Naive thymus-derived CD8-positive, alpha-beta T cell (primary cell): ENCODE measurements around the gene EID1. TPM values are rescaled to one million over a fixed set of nuclear protein-coding genes. Genes with fewer than 3 reads are reported as not detected.

Source experiments
- ATAC-seq, 2 donors: fragments of 150-1000 bp; cut with Tn5 transposase in 1 of 2; sonication (Bioruptor Pico), chemical (Tn5 transposase) in 1 of 2; 1 replicate in 1 of 2; 2 replicates in 1 of 2; pipeline ENCODE4 v1.10.0; 2021; ENCODE audit warnings: mild to moderate bottlenecking in 2 of 2, moderate library complexity in 2 of 2
- POLR2A ChIA-PET: fragments of 350-600 bp; sonication (Branson Sonifier 250); formaldehyde crosslinking; loops from one replicate; lab custom pipeline; 2021; ENCODE audit warnings: antibody characterized with exemption; lab: Charles Lee
- DNase-seq, 10 donors: peaks; one replicate each; pipeline versions ENCODE4 v3.0.0 to v3.0.0-alpha.2; 2020 to 2022
- H3K27ac Mint-ChIP-seq, 10 donors: one replicate each; pipeline ENCODE4 v1.8.0; 2020 to 2022; ENCODE audit warnings: mild to moderate bottlenecking in 10 of 10, mixed read lengths in 10 of 10, moderate library complexity in 4 of 10, inconsistent platforms in 1 of 10
- H3K27me3 Mint-ChIP-seq, 5 donors: one replicate each; pipeline ENCODE4 v1.8.0; 2021 to 2022; ENCODE audit warnings: mixed read lengths in 5 of 5
- H3K36me3 Mint-ChIP-seq, 3 donors: one replicate each; pipeline ENCODE4 v1.8.0; 2020 to 2022; ENCODE audit warnings: mixed read lengths in 3 of 3, mild to moderate bottlenecking in 2 of 3, inconsistent platforms in 1 of 3
- H3K4me1 Mint-ChIP-seq, 4 donors: one replicate each; pipeline ENCODE4 v1.8.0; 2021 to 2022; ENCODE audit warnings: mixed read lengths in 4 of 4
- H3K4me3 Mint-ChIP-seq, 10 donors: one replicate each; pipeline ENCODE4 v1.8.0; 2020 to 2022; ENCODE audit warnings: mild to moderate bottlenecking in 10 of 10, mixed read lengths in 10 of 10, moderate library complexity in 6 of 10, inconsistent platforms in 1 of 10
- H3K9me3 Mint-ChIP-seq, 9 donors: one replicate each; pipeline ENCODE4 v1.8.0; 2020 to 2022; ENCODE audit warnings: mixed read lengths in 9 of 9, mild to moderate bottlenecking in 3 of 9, inconsistent platforms in 1 of 9, moderate library complexity in 1 of 9
- polyA plus RNA-seq, 3 donors: library from polyadenylated mRNA; unstranded; fragments of 300-500 nt; fragmentation: Illumina TruSeq; gene quantifications; one replicate each; pipeline ENCODE4 v1.2.3, GENCODE V29; 2021
- total RNA-seq, 8 experiments: library from RNA in 2 of 8; stranded (reverse) in 2 of 8; gene quantifications; one replicate each; pipeline ENCODE4 v1.2.3 and lab custom pipeline; 2021 to 2026

EID1 gene
- total and polyA plus RNA-seq, 5 experiments from 2014 or later, result 56.6 to 172 (median 117) TPM

DNA sequence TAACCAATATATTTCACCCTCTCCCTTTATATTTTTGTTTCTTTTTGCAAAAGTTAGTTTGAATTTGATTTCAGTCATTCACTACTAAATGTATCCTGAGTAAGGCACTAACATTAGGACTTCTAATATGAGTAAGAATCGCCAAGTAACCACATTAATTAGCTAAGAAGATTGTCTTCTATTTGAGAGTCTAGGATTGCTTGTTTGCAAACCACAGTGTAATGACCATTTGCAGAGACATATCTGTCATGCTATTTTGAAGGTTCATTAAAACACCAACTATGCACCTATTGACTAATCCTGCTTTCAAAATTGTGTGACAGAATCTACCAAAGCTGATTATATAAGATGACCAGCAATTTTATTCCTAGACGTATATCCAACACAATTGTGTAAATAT, 5.3 kb upstream of the EID1 start:
- POLR2A ChIA-PET, result no interaction called here
- Mint-ChIP-seq H3K9me3 (peaks cover 0 to 5% (median 2%) of the 10 kb centered on the region in 9 donors), H3K4me1 (peaks cover 1 to 5% (median 3%) of the 10 kb centered on the region in 4 donors), H3K27ac (no peak overlapping the region), H3K27me3 (peaks cover 13 to 61% (median 30%) of the 10 kb centered on the region in 5 donors), H3K36me3 (peaks cover 0 to 6% (median 0%) of the 10 kb centered on the region in 3 donors), H3K4me3 (no peak overlapping the region)
- no peak for DNase-seq
- ATAC-seq, result no peak

DNA sequence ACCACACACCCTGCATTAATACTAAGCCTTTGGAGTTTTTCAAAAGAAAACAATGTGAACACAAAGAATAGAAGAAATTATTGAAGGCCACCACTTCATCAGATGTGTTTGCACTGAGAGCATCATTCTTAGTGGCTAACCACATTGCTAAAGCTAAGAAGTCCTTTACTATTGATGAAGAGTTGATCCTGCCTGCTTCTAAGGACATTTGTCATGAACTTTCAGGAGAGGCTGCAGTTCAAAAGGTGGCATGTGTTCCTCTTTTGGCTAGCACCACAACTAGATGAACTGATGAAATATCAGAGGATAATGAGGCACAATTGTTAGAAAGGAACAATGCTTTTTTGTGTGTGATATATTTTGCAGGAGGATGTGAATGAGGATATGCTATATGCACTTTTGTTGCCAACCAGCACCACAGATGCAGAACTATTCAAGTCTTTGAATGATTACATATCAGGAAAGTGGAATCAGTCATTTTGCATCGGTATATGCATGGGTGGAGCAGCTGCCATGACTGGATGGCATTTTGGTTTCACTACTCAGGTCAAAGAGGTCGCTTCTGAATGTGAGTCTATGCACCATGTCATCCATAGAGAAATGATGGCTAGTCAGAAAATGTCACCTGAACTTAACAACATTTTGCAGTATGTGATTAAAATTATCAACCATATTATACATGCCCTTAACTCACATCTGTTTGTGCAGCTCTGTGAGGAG, 2.5 kb upstream of the EID1 start:
- DNase-seq (no peak), ATAC-seq (no peak)
- Mint-ChIP-seq H3K27me3 (peaks cover 13 to 41% (median 28%) of the 10 kb centered on the region in 5 donors), H3K4me1 (peaks cover 10 to 31% (median 19%) of the 10 kb centered on the region in 4 donors), H3K9me3 (peaks cover 0 to 29% (median 15%) of the 10 kb centered on the region in 9 donors), H3K36me3 (peaks cover 8 to 21% (median 19%) of the 10 kb centered on the region in 3 donors), H3K27ac (no peak overlapping the region), H3K4me3 (peak overlapping the region in 2 of 10 donors; percentile 19 to 40)
- POLR2A ChIA-PET, result no interaction called here

DNA sequence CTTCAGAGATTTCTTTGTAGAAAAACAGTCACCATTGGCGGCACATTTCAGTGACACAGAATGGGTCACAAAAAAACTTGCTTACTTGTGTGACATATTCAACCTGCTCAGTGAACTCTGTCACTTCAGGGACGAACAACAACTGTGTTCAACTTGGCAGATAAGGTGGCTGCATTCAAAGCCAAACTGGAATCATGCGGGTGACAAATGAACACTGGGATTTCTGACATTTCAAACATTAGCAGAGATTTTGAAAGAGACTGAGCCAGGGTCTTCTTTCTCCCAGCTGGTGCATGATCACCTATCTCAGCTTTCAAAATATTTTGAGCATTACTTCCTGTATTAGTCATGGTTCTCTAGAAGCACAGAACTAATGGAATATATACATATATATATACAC, 1.9 kb upstream of the EID1 start:
- DNase-seq (no peak), ATAC-seq (no peak)
- no peak overlapping the region for H3K27ac Mint-ChIP-seq
- peaks cover 10 to 23% (median 21%) of the 10 kb centered on the region in 3 donors for H3K36me3 Mint-ChIP-seq
- peaks cover 7 to 34% (median 25%) of the 10 kb centered on the region in 5 donors for H3K27me3 Mint-ChIP-seq
- peaks cover 0 to 35% (median 15%) of the 10 kb centered on the region in 9 donors for H3K9me3 Mint-ChIP-seq
- peaks cover 10 to 32% (median 19%) of the 10 kb centered on the region in 4 donors for H3K4me1 Mint-ChIP-seq
- POLR2A ChIA-PET, result no interaction called here
- no peak overlapping the region for H3K4me3 Mint-ChIP-seq

DNA sequence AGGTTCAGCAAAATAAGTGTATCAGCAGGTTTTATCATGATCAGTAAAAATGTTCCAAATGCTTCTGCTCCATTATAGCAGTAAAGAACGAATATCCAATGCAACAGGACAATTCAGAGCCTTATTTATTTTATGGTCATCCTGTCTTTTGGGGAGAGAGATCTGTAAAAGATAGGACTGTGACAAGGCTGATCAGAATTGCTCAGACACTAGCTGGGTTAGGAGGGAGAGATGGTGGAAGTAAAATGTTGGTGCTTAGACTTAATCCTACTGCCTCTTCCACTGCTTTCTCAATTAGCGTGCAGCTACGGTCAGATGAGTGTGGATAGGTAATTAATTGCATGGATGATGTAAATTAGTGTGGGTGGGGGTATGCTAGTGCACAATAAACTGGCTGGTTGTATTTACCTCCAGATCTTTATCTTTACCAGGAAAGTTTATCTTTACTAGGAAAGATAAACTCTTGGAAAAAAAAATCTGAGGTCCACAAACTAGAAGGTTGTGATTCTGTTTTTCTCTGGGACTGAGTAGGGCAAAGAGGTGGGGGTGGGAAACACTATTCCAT, 2.2 kb downstream of the EID1 start:
- peaks cover 10 to 32% (median 19%) of the 10 kb centered on the region in 4 donors for H3K4me1 Mint-ChIP-seq
- H3K36me3 Mint-ChIP-seq, result peaks cover 10 to 23% (median 21%) of the 10 kb centered on the region in 3 donors
- H3K4me3 Mint-ChIP-seq, result peak overlapping the region in 2 of 10 donors; percentile 20 to 40
- peaks cover 0 to 9% (median 5%) of the 10 kb centered on the region in 5 donors for H3K27me3 Mint-ChIP-seq
- no peak overlapping the region for H3K27ac Mint-ChIP-seq
- DNase-seq, result no peak
- POLR2A ChIA-PET, result no interaction called here
- H3K9me3 Mint-ChIP-seq, result peaks cover 0 to 47% (median 15%) of the 10 kb centered on the region in 9 donors
- no peak for ATAC-seq

DNA sequence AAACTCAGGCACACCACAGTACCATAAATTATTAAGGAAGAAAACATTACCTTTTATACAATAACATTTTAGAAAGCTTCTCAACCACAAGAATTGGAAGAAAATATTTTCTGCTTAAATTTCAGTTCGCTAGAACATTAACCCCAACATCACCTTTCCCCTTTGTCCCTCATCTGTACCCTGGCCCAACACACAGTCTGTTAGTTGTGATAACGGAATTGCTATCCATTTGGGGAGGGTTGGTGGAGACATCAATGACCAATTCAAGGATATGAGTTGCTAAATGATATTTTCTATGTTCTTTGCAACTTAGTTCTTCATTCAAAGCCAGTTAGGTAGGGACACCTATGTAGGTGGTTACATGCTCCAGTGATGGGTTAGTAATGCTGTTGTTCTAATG, 5.8 kb downstream of the EID1 start:
- no peak overlapping the region for H3K4me3 Mint-ChIP-seq
- POLR2A ChIA-PET, result no interaction called here
- H3K27ac Mint-ChIP-seq, result no peak overlapping the region
- H3K36me3 Mint-ChIP-seq, result peaks cover 2 to 12% (median 6%) of the 10 kb centered on the region in 3 donors
- peaks cover 0 to 31% (median 5%) of the 10 kb centered on the region in 9 donors for H3K9me3 Mint-ChIP-seq
- DNase-seq, result no peak
- peaks cover 2 to 36% (median 12%) of the 10 kb centered on the region in 5 donors for H3K27me3 Mint-ChIP-seq
- ATAC-seq, result no peak
- peaks cover under 1 to 18% (median 4%) of the 10 kb centered on the region in 4 donors for H3K4me1 Mint-ChIP-seq

DNA sequence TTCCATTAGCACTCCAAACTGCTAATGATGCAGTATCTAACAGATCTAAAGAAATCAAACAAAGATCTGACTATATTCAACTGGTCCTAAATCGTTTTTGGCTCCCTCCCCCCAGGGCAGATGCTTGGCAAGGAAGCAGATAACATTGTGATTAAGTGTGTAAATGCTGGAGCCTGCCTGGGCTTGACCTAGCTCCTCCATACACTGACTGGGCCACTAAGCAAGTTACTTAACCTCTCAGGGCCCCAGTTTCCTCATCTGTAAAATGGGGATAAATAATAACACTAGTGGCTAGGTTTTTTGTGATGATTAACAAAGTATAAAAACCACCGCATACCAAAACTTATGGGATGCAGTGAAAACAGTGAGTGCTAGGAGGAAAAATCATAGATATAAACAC, 9.2 kb downstream of the EID1 start:
- POLR2A ChIA-PET, result no interaction called here
- DNase-seq, result no peak
- H3K27me3 Mint-ChIP-seq, result peaks cover 9 to 41% (median 12%) of the 10 kb centered on the region in 5 donors
- H3K9me3 Mint-ChIP-seq, result peaks cover 0 to 3% (median 0%) of the 10 kb centered on the region in 9 donors
- no peak for ATAC-seq
- no peaks in the 10 kb centered on the region for H3K36me3 Mint-ChIP-seq
- no peak overlapping the region for H3K4me3 Mint-ChIP-seq
- no peak overlapping the region for H3K27ac Mint-ChIP-seq
- no peaks in the 10 kb centered on the region for H3K4me1 Mint-ChIP-seq

DNA sequence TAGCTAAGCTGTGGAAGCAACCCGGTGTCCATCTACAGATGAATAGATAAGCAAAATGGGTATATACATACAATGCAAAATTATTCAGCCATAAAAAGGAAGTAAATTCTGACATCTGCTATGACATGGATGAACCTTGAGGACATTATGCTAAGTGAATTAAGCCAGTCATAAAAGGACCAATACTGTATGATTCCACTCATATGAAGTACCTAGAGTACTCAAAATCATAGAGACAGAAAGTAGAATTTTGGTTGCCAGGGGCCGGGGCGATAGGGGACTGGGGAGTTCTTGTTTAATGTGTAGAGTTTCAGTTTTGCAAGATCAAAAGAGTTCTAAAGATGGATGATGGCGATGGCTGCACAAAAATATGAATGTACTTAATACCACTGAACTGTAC, 10.3 kb downstream of the EID1 start:
- Mint-ChIP-seq H3K36me3 (no peaks in the 10 kb centered on the region), H3K27me3 (peaks cover 9 to 41% (median 13%) of the 10 kb centered on the region in 5 donors), H3K4me1 (no peaks in the 10 kb centered on the region), H3K9me3 (peaks cover 0 to 3% (median 0%) of the 10 kb centered on the region in 9 donors), H3K4me3 (no peak overlapping the region), H3K27ac (no peak overlapping the region)
- DNase-seq, result no peak
- ATAC-seq, result no peak
- POLR2A ChIA-PET, result no interaction called here

DNA sequence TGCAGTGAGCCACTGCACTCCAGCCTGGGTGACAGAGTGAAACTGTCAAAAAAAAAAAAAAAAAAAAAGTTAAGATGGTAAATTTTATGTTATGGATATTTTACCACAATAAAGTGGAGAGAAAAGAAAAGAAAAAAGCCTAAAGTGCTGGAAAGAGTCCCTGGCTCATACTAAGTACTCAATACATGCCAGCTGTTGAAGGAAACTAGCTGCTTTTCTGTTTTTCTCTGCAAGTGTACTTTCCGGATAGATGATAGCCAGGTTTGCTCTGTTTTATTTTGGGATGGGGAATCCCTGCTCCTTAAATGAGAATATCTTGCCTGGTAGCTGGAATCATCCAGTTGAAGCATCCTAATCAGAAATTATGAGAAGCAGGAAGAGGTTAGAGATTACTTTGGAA, 10.9 kb downstream of the EID1 start:
- Mint-ChIP-seq H3K4me3 (no peak overlapping the region), H3K27ac (no peak overlapping the region), H3K9me3 (peaks cover 0 to 3% (median 0%) of the 10 kb centered on the region in 9 donors), H3K36me3 (no peaks in the 10 kb centered on the region), H3K27me3 (peaks cover 9 to 41% (median 13%) of the 10 kb centered on the region in 5 donors), H3K4me1 (no peaks in the 10 kb centered on the region)
- POLR2A ChIA-PET, result interaction anchor here (0.7 kb wide), 1 partner anchor 1631 kb away, joined by 8 read pairs; no protein-coding TSS in a partner anchor
- DNase-seq (no peak), ATAC-seq (no peak)

DNA sequence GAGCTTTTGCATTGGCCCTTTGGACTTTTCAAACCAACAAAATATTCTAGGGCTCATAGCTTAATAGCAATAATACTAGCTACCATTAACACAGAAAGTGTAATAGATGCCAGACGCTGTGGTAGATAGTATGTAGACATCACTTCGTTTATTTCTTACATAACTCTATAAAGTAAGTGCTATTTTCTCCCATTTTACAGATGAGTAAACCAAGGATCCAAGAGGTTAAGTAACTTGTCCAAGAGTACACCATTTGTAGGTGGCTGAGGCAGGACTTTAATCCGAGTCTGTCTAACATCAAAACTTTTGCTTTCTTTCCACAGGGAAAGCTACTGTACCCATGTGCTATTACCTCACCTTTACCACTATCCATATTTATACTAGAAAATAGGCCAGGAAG, 12.0 kb downstream of the EID1 start:
- no peak overlapping the region for H3K27ac Mint-ChIP-seq
- H3K9me3 Mint-ChIP-seq, result peaks cover 0 to 1% (median 0%) of the 10 kb centered on the region in 9 donors
- ATAC-seq (no peak), DNase-seq (no peak)
- H3K36me3 Mint-ChIP-seq, result no peaks in the 10 kb centered on the region
- H3K4me1 Mint-ChIP-seq, result no peaks in the 10 kb centered on the region
- no peak overlapping the region for H3K4me3 Mint-ChIP-seq
- peaks cover 10 to 34% (median 17%) of the 10 kb centered on the region in 5 donors for H3K27me3 Mint-ChIP-seq
- POLR2A ChIA-PET, result interaction anchor here (1.8 kb wide), 1 partner anchor 12 kb away, joined by 5 read pairs; the partner anchor contains the start of gene EID1

DNA sequence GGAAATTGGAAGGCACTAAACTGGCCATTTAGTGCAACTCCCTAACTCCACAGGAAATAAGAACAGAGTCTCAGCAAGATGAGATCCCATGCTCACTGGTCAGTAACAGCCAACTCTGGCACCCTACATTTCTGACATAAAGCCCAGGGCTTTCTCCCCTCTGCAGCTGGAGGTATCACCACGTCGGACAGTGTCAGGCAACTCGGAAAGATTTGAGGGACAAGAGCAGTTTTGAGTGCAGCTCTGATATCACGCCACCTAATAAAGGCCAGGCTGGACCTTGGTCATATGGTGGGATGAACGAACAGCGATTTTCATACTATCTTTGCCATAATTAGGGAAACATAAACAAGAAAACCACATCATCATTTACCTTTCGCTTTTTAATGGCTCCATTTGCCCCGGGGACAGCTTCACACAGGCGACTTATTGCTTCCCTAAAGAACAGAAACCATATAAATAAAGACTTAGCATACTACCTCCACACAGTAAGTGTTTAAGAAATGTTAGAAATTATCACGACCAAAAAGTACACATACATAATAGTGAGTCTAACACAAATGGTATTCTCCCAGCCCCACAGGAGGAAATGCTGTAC, 12.5 kb downstream of the EID1 start:
- no peak overlapping the region for H3K27ac Mint-ChIP-seq
- no peaks in the 10 kb centered on the region for H3K9me3 Mint-ChIP-seq
- ATAC-seq (no peak), DNase-seq (no peak)
- H3K36me3 Mint-ChIP-seq, result no peaks in the 10 kb centered on the region
- peaks cover 9 to 30% (median 19%) of the 10 kb centered on the region in 5 donors for H3K27me3 Mint-ChIP-seq
- no peak overlapping the region for H3K4me3 Mint-ChIP-seq
- POLR2A ChIA-PET, result interaction anchor here (1.8 kb wide), 1 partner anchor 12 kb away, joined by 5 read pairs; the partner anchor contains the start of gene EID1
- no peaks in the 10 kb centered on the region for H3K4me1 Mint-ChIP-seq

DNA sequence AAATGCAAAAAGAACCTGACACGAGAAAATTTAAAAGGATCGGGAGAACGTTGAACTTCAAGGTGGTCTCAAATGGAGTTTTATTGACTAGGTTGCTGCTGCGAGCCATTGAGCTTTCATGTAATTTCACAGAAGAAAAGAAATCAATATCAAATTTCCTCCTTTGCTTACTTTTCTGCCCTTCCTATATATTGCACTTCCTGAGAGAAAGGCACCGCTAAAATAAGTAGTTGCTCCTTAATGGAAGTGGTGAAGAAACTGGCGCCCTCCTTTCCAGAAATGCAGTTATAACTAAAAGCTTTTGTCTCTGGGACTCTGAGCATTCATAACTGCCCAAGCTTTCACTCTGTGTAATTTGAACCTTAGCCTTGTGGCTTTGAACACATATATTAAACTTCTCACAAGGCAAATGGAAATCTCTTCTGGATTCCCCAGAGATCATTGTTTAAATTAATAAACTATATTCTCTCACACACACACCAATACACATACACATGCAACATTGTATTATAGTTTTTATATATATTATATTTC, 13.4 kb downstream of the EID1 start:
- Mint-ChIP-seq H3K36me3 (no peaks in the 10 kb centered on the region), H3K27me3 (peaks cover 9 to 31% (median 14%) of the 10 kb centered on the region in 5 donors)
- no peak for DNase-seq

DNA sequence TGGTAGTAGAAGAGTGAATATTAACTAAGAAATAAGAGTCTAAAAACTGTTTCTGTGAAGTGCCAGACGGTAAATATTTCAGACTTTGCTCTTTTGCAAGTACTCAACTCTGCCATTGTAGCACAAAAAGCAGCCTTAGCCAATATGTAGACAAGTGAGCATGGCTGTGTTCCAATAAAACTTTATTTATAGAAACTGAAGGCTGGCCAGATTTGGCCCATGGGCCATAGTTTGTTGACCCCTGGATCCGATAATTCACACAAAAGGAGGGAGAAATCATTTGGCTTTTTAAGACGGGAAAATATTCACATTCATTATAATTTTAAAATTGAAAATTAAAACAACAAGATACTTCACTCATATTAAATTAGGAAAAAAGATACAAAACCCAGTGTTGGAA, 15.4 kb downstream of the EID1 start:
- no peak overlapping the region for H3K4me3 Mint-ChIP-seq
- H3K27me3 Mint-ChIP-seq, result peaks cover 15 to 31% (median 19%) of the 10 kb centered on the region in 5 donors
- ATAC-seq, result no peak
- H3K9me3 Mint-ChIP-seq, result no peaks in the 10 kb centered on the region
- POLR2A ChIA-PET, result no interaction called here
- no peak overlapping the region for H3K27ac Mint-ChIP-seq
- no peak for DNase-seq
- peaks cover 0 to 4% (median 0%) of the 10 kb centered on the region in 4 donors for H3K4me1 Mint-ChIP-seq
- H3K36me3 Mint-ChIP-seq, result no peaks in the 10 kb centered on the region

More for the DNA sequence above, 13.4 kb downstream of the EID1 start:
- no peaks in the 10 kb centered on the region for H3K4me1 Mint-ChIP-seq
- H3K4me3 Mint-ChIP-seq, result no peak overlapping the region
- ATAC-seq, result no peak
- POLR2A ChIA-PET, result interaction anchor here (1.8 kb wide), 1 partner anchor 13 kb away, joined by 5 read pairs; the partner anchor contains the start of gene EID1
- H3K27ac Mint-ChIP-seq, result no peak overlapping the region
- H3K9me3 Mint-ChIP-seq, result no peaks in the 10 kb centered on the region
